Uterus (tissue), 4 donors: ENCODE measurements around the gene ETAA1. TPM values are rescaled to one million over a fixed set of nuclear protein-coding genes. Genes with fewer than 3 reads are reported as not detected.

ENCODE experiments used
- DNase-seq, 2 donors: peaks; one replicate each; pipeline ENCODE4 v3.0.0-alpha.2; 2019 to 2020
- H3K27ac ChIP-seq, 2 donors: fragments of 200-600 bp; sonication (generic); 1 replicate in 1 of 2; 2 replicates in 1 of 2; pipeline ENCODE4 v1.5.1; 2016 to 2018
- H3K27me3 ChIP-seq, 2 donors: fragments of 200-600 bp; sonication (generic); one replicate each; pipeline ENCODE4 v1.5.1; 2018 to 2019; ENCODE audit warnings: control low read depth in 1 of 2
- H3K36me3 ChIP-seq, 2 donors: fragments of 200-600 bp; sonication (generic); one replicate each; pipeline ENCODE4 v1.5.1; 2019; ENCODE audit warnings: control low read depth in 1 of 2
- H3K4me1 ChIP-seq, 2 donors: fragments of 200-600 bp; sonication (generic); one replicate each; pipeline ENCODE4 v1.5.1; 2018 to 2019; ENCODE audit warnings: control low read depth in 1 of 2
- H3K4me3 ChIP-seq, 2 donors: fragments of 200-600 bp; sonication (generic); 1 replicate in 1 of 2; 2 replicates in 1 of 2; pipeline ENCODE4 v1.5.1; 2018 to 2019; ENCODE audit warnings: mild to moderate bottlenecking in 1 of 2
- H3K9me3 ChIP-seq, 2 donors: fragments of 200-600 bp; sonication (generic); one replicate each; pipeline ENCODE4 v1.5.1; 2019; ENCODE audit warnings: control low read depth in 1 of 2
- POLR2A ChIP-seq, 2 donors: fragments of 450-650 bp; IDR thresholded peaks; one replicate each; pipeline ENCODE4 v1.6.1; 2016; ENCODE audit warnings: antibody characterized with exemption in 2 of 2, mild to moderate bottlenecking in 1 of 2, moderate library complexity in 1 of 2
- intact Hi-C: fragments of 100-400 bp; cut with DNase I; formaldehyde crosslinking; loops from one replicate; pipeline ENCODE4 v1.15.1; 2023; ENCODE audit warnings: low total_unique reads
- total RNA-seq, 4 donors: library from RNA; depleted of rRNA in 3 of 4; stranded (reverse); fragments of >200 nt in 3 of 4; gene quantifications; one replicate each; pipeline versions ENCODE4 v1.1.0 to v1.2.4, GENCODE V29; 2014 to 2023
- TF ChIP-seq, protein P1 (sequence below), 4 experiments: fragments of 200-600 bp in 2 of 4; fragments of 450-650 bp in 2 of 4; sonication (generic) in 2 of 4; IDR thresholded peaks; one replicate each; pipeline ENCODE4 v1.5.1; 2016 to 2019; ENCODE audit warnings: antibody characterized with exemption in 4 of 4, mild to moderate bottlenecking in 2 of 4, moderate library complexity in 1 of 4
- donor health status: DM: yes; HTN: yes; CAD: no.

The ETAA1 gene
- total RNA-seq, 4 donors from 2014 or later: 14.6 to 37.6 (median 21.6) TPM

- H3K4me3 ChIP-seq: no peak overlapping the region
- H3K27ac ChIP-seq: no peak overlapping the region
- intact Hi-C loops: no loop called here
- H3K36me3 ChIP-seq: no peaks in the 10 kb centered on the region
- H3K4me1 ChIP-seq: no peaks in the 10 kb centered on the region
- TF ChIP-seq, protein P1, sequence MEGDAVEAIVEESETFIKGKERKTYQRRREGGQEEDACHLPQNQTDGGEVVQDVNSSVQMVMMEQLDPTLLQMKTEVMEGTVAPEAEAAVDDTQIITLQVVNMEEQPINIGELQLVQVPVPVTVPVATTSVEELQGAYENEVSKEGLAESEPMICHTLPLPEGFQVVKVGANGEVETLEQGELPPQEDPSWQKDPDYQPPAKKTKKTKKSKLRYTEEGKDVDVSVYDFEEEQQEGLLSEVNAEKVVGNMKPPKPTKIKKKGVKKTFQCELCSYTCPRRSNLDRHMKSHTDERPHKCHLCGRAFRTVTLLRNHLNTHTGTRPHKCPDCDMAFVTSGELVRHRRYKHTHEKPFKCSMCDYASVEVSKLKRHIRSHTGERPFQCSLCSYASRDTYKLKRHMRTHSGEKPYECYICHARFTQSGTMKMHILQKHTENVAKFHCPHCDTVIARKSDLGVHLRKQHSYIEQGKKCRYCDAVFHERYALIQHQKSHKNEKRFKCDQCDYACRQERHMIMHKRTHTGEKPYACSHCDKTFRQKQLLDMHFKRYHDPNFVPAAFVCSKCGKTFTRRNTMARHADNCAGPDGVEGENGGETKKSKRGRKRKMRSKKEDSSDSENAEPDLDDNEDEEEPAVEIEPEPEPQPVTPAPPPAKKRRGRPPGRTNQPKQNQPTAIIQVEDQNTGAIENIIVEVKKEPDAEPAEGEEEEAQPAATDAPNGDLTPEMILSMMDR (IDR thresholded peaks at IDR 0.05): no peak
- TF ChIP-seq POLR2A (IDR thresholded peaks at IDR 0.05): no peak
- no peak for DNase-seq
- H3K27me3 ChIP-seq: no peaks in the 10 kb centered on the region
- no peaks in the 10 kb centered on the region for H3K9me3 ChIP-seq
These were observed 54.1 kb downstream of the ETAA1 start for GRCh38 chr2:67451086-67451832.

GRCh38 chr2:67453310-67453709, 56.2 kb downstream of the ETAA1 start:
- H3K4me3 ChIP-seq: no peak overlapping the region
- intact Hi-C loops: no loop called here
- H3K4me1 ChIP-seq: no peaks in the 10 kb centered on the region
- TF ChIP-seq POLR2A (IDR thresholded peaks at IDR 0.05): no peak
- TF ChIP-seq, protein P1 (IDR thresholded peaks at IDR 0.05): no peak
- H3K9me3 ChIP-seq: no peaks in the 10 kb centered on the region
- no peak for DNase-seq
- H3K36me3 ChIP-seq: no peaks in the 10 kb centered on the region
- no peak overlapping the region for H3K27ac ChIP-seq
- H3K27me3 ChIP-seq: no peaks in the 10 kb centered on the region

DNA sequence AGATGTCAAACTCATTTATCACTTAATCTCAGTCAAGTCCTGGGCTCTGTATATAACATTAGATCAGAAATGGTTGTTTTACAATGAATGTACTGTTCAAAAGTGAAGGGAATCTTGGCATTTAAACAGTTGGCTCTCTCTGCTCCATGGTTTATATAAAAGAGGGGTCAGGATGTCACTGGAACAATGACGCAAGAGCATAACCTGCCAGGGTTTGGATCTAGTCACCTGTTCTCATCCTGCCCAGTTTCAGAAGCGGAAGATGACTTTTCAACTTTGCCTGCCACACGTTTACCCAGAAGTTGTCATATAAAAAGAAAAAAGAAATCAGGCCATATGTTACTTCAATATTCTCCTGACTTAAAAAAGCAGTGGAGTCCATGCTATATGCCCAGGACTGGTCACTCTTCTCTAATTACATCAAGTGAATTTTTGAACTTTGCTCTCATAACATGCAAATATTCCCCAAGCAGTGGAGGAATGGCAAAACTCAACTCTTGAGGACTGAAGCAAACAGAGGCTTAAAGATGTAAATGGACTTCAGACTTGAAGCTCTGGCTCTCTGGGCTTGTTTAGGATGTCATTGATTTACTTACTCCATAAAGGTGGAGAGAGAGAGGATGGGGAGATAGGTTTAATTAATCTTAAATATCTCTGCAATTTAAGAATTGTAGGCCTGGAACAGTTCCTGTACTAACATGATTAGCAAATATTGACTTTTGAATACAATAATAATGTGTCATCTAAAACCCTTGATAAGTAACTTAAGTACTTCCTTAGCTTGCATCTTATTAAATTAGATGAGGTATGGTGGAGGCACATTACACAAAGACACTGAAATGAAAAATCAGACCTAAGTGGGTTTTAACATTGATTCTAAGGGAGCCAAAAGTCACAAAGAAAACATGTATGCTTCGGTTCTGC, 58.3 kb downstream of the ETAA1 start:
- TF ChIP-seq, protein P1 (IDR thresholded peaks at IDR 0.05): no peak
- TF ChIP-seq POLR2A (IDR thresholded peaks at IDR 0.05): no peak
- DNase-seq: no peak
- Histone ChIP-seq H3K9me3 (no peaks in the 10 kb centered on the region), H3K36me3 (no peaks in the 10 kb centered on the region), H3K4me3 (no peak overlapping the region), H3K4me1 (no peaks in the 10 kb centered on the region), H3K27me3 (no peaks in the 10 kb centered on the region), H3K27ac (no peak overlapping the region)
- intact Hi-C loops: no loop called here

DNA sequence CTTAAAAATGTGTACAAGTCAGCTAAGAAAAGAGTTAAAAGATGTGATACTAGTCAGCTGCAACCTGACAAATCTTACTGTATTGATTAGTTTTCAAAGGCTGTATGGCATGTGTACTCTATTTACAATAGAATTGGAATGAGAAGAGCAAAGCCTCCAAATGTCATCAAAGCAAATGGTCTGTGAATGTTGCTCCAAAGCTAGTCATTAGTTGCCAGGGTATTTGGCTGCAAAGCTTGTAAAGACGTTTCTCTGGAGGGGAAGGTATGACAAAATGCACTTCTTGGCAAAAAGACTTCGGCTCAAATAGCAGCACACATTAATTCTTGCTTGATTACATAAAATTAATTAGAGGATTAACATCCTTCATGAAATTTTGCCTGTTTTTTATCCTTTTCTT, 59.3 kb downstream of the ETAA1 start:
- intact Hi-C loops: no loop called here
- no peak overlapping the region for H3K4me3 ChIP-seq
- H3K27ac ChIP-seq: no peak overlapping the region
- no peaks in the 10 kb centered on the region for H3K4me1 ChIP-seq
- TF ChIP-seq POLR2A (IDR thresholded peaks at IDR 0.05): no peak
- TF ChIP-seq, protein P1 (IDR thresholded peaks at IDR 0.05): no peak
- no peaks in the 10 kb centered on the region for H3K27me3 ChIP-seq
- H3K36me3 ChIP-seq: no peaks in the 10 kb centered on the region
- DNase-seq: no peak
- H3K9me3 ChIP-seq: no peaks in the 10 kb centered on the region

DNA sequence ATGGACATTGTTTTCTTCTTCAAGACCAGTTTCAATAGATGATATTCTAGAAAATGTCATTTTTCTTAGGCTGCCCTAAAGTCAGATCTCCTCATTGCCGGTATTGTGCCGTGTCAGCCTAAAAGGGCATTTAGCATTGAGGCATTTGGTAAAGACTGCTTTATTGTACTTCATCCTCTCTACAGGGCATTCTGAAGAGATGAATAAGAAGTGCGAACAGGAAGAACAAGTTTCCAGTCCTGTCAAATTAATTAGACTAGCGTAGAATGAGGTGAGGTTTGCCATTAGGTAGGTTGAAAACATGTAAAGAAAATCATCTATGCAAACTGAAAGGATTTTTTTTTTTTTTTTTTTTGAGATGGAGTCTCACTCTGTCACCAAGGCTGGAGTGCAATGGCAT, 60.6 kb downstream of the ETAA1 start:
- no peaks in the 10 kb centered on the region for H3K27me3 ChIP-seq
- H3K4me1 ChIP-seq: no peaks in the 10 kb centered on the region
- no peaks in the 10 kb centered on the region for H3K36me3 ChIP-seq
- TF ChIP-seq POLR2A (IDR thresholded peaks at IDR 0.05): no peak
- TF ChIP-seq, protein P1 (IDR thresholded peaks at IDR 0.05): no peak
- H3K4me3 ChIP-seq: no peak overlapping the region
- intact Hi-C loops: no loop called here
- no peaks in the 10 kb centered on the region for H3K9me3 ChIP-seq
- H3K27ac ChIP-seq: no peak overlapping the region
- no peak for DNase-seq
